Activated CD8-positive, alpha-beta memory T cell treated with anti-CD3 and anti-CD28 coated beads, Interleukin-2, amount 50 U/mL, for 1 hour (primary cell): ENCODE results near the gene HDAC7.

ENCODE experiments used
- DNase-seq: peaks from one replicate; pipeline ENCODE4 v3.0.0-alpha.2; 2020; ENCODE audit errors: extremely low read depth

HDAC7 gene

GRCh38 chr12:47766502-47767215 lies 53.0 kb downstream of the HDAC7 start:
- DNase-seq = no peak

GRCh38 chr12:47763481-47764346 lies 56.0 kb downstream of the HDAC7 start:
- no peak for DNase-seq

GRCh38 chr12:47762850-47763465 lies 56.7 kb downstream of the HDAC7 start:
- no peak for DNase-seq

- no peak for DNase-seq
Observed at GRCh38 chr12:47758834-47759690, 60.6 kb downstream of the HDAC7 start, which contains the start of gene RAPGEF3. Gene RAPGEF3, minus strand, starts transcription at chr12:47758880. Its CDS starts 324 bp downstream, at chr12:47758556.

- DNase-seq = no peak
Observed at GRCh38 chr12:47758584-47758833, 61.2 kb downstream of the HDAC7 start.

GRCh38 chr12:47757840-47758583 lies 61.7 kb downstream of the HDAC7 start:
- no peak for DNase-seq

- DNase-seq = no peak
Observed at GRCh38 chr12:47757364-47757839, 62.3 kb downstream of the HDAC7 start.

- no peak for DNase-seq
Observed at GRCh38 chr12:47755655-47756562, 63.8 kb downstream of the HDAC7 start.

- no peak for DNase-seq
Observed at GRCh38 chr12:47754881-47755280, 64.8 kb downstream of the HDAC7 start.

- DNase-seq = no peak
Observed at GRCh38 chr12:47754126-47754525, 65.6 kb downstream of the HDAC7 start.

- DNase-seq = no peak
Observed at GRCh38 chr12:47753021-47754001, 66.4 kb downstream of the HDAC7 start.

GRCh38 chr12:47752552-47752951 lies 67.2 kb downstream of the HDAC7 start:
- DNase-seq = no peak

- no peak for DNase-seq
Observed at GRCh38 chr12:47752121-47752520, 67.6 kb downstream of the HDAC7 start.

- DNase-seq = no peak
Observed at GRCh38 chr12:47751561-47751960, 68.1 kb downstream of the HDAC7 start.

- DNase-seq = no peak
Observed at GRCh38 chr12:47750916-47751470, 68.7 kb downstream of the HDAC7 start.

GRCh38 chr12:47750229-47750798 lies 69.4 kb downstream of the HDAC7 start:
- DNase-seq = no peak

GRCh38 chr12:47748899-47749298 lies 70.8 kb downstream of the HDAC7 start:
- DNase-seq = no peak

GRCh38 chr12:47748507-47748828 lies 71.2 kb downstream of the HDAC7 start:
- no peak for DNase-seq
